Gastrocnemius medialis (tissue), 4 donors: ENCODE measurements around the gene CCBE1. TPM values are rescaled to one million over a fixed set of nuclear protein-coding genes. Genes with fewer than 3 reads are reported as not detected.

Source experiments
- ATAC-seq, 2 donors: fragments of 150-250 bp; one replicate each; pipeline ENCODE4 v1.9.1; 2016
- DNase-seq, 2 donors: peaks; one replicate each; pipeline ENCODE4 v3.0.0-alpha.2; 2019
- H3K27ac ChIP-seq, 4 donors: fragments of 200-600 bp; sonication (generic); 1 replicate in 1 of 4; 2 replicates in 3 of 4; pipeline ENCODE4 v1.5.1; 2016 to 2018; ENCODE audit warnings: mild to moderate bottlenecking in 2 of 4, moderate library complexity in 1 of 4
- H3K27me3 ChIP-seq, 3 donors: fragments of 200-600 bp; sonication (generic) in 2 of 3; 1 replicate in 1 of 3; 2 replicates in 2 of 3; pipeline versions ENCODE4 v1.5.1 to v1.6.0; 2016 to 2019; ENCODE audit warnings: mild to moderate bottlenecking in 1 of 3, moderate library complexity in 1 of 3
- H3K36me3 ChIP-seq, 2 donors: fragments of 200-600 bp; sonication (generic) in 1 of 2; one replicate each; pipeline ENCODE4 v1.5.1; 2017 to 2018
- H3K4me1 ChIP-seq, 2 donors: fragments of 200-600 bp; sonication (generic) in 1 of 2; one replicate each; pipeline ENCODE4 v1.5.1; 2016 to 2017; ENCODE audit warnings: mild to moderate bottlenecking in 2 of 2
- H3K4me3 ChIP-seq, 4 donors: fragments of 200-600 bp; sonication (generic) in 3 of 4; 1 replicate in 1 of 4; 2 replicates in 3 of 4; pipeline ENCODE4 v1.5.1; 2016 to 2019; ENCODE audit warnings: mild to moderate bottlenecking in 2 of 4
- H3K9me3 ChIP-seq, 3 donors: fragments of 200-600 bp; sonication (generic) in 2 of 3; 1 replicate in 1 of 3; 2 replicates in 2 of 3; pipeline ENCODE4 v1.5.1; 2016 to 2019
- POLR2A ChIP-seq, 2 donors: fragments of 450-650 bp; IDR thresholded peaks; one replicate each; pipeline ENCODE4 v1.6.1; 2017; ENCODE audit warnings: antibody characterized with exemption in 2 of 2, mild to moderate bottlenecking in 2 of 2, moderate library complexity in 2 of 2
- in situ Hi-C, 4 donors: fragments of 200-750 bp; cut with MboI; loops; one replicate each; pipeline versions ENCODE4 v1.15.0 to v1.8.0; 2017; ENCODE audit warnings: low sequenced_read_pairs in 4 of 4
- intact Hi-C: fragments of 100-400 bp; cut with DNase I; formaldehyde crosslinking; loops from one replicate; pipeline ENCODE4 v1.15.1; 2023; ENCODE audit warnings: low total_unique reads
- total RNA-seq, 4 donors: library from RNA; depleted of rRNA; stranded (reverse); fragments of >200 nt; gene quantifications; one replicate each; pipeline versions ENCODE4 v1.1.0 to v1.2.3, GENCODE V29; 2016
- TF ChIP-seq, protein P1 (sequence below), 5 experiments: fragments of 450-650 bp in 3 of 5; fragments of 200-600 bp in 2 of 5; sonication (generic) in 2 of 5; IDR thresholded peaks in 4 of 5; conservative IDR thresholded peaks in 1 of 5; 1 replicate in 4 of 5; 2 replicates in 1 of 5; pipeline ENCODE4 v1.5.1; 2016 to 2019; ENCODE audit warnings: antibody characterized with exemption in 5 of 5, mild to moderate bottlenecking in 3 of 5, moderate library complexity in 3 of 5

Gene CCBE1
- total RNA-seq, 4 donors from 2014 or later, result 0.44 to 2.7 (median 1.3) TPM

DNA sequence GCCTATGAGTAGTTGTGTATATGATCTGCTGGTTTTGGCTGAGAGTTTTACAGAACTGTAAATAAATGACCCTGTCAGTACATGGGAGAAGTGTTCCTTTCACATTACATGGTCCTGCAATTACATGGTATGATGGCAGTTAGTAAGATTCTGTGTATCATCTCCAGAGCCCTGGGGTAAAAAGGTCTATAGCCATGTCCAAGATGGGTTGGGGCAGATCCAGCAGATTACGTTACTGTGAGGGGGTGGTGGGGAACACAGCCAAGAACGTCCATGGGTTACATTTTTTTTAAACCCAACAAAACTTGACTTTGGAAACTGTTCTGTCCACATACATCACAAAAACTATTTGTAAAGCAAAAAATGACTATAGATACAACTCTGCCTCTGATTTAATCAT, 274.0 kb downstream of the CCBE1 start:
- in situ Hi-C loops, result loop anchor here in 1 of 4 donors (25.0 kb wide), 1 partner anchor 111 kb away; the partner anchor contains the start of gene CPLX4

DNA sequence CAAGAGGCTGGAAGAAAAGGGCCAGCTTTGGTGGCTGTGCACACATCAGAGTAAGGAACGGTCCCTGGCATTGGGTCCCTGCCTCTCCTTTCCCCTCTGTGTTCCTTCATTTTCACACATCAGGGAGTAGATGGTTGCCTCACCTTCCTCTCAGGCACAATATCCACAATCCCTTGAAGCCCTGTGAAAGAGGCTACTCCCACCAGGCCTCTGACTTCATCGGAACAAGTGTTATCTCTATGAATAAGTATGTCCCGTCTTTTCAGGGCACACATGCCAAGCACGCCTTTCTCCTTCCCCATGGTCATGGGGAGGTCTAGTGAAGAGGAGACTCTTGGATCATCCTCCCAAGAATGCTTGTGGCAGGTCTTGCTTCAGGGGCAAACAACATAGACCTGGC, 277.0 kb downstream of the CCBE1 start:
- no peak for ATAC-seq
- no peak for DNase-seq
- Histone ChIP-seq H3K27me3 (peaks cover 0 to 3% (median 1%) of the 10 kb centered on the region in 3 donors), H3K36me3 (no peaks in the 10 kb centered on the region), H3K4me3 (no peak overlapping the region), H3K9me3 (no peaks in the 10 kb centered on the region), H3K27ac (no peak overlapping the region), H3K4me1 (no peaks in the 10 kb centered on the region)
- TF ChIP-seq, protein P1, sequence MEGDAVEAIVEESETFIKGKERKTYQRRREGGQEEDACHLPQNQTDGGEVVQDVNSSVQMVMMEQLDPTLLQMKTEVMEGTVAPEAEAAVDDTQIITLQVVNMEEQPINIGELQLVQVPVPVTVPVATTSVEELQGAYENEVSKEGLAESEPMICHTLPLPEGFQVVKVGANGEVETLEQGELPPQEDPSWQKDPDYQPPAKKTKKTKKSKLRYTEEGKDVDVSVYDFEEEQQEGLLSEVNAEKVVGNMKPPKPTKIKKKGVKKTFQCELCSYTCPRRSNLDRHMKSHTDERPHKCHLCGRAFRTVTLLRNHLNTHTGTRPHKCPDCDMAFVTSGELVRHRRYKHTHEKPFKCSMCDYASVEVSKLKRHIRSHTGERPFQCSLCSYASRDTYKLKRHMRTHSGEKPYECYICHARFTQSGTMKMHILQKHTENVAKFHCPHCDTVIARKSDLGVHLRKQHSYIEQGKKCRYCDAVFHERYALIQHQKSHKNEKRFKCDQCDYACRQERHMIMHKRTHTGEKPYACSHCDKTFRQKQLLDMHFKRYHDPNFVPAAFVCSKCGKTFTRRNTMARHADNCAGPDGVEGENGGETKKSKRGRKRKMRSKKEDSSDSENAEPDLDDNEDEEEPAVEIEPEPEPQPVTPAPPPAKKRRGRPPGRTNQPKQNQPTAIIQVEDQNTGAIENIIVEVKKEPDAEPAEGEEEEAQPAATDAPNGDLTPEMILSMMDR (IDR thresholded peaks at IDR 0.05 in 4 of 5, conservative IDR thresholded peaks at IDR 0.05 in 1 of 5), result no peak
- no peak for TF ChIP-seq POLR2A (IDR thresholded peaks at IDR 0.05)
- intact Hi-C loops, result no loop called here
- in situ Hi-C loops, result loop anchor here in 1 of 4 donors (25.0 kb wide), 1 partner anchor 108 kb away; the partner anchor contains the start of gene CPLX4

More for the DNA sequence above, 274.0 kb downstream of the CCBE1 start:
- intact Hi-C loops, result no loop called here
- H3K36me3 ChIP-seq, result no peaks in the 10 kb centered on the region
- no peaks in the 10 kb centered on the region for H3K4me1 ChIP-seq
- ATAC-seq (no peak), DNase-seq (no peak)
- H3K27ac ChIP-seq, result no peak overlapping the region
- peaks cover 0 to 3% (median 0%) of the 10 kb centered on the region in 3 donors for H3K27me3 ChIP-seq
- H3K9me3 ChIP-seq, result no peaks in the 10 kb centered on the region
- no peak overlapping the region for H3K4me3 ChIP-seq
- TF ChIP-seq POLR2A (IDR thresholded peaks at IDR 0.05), result no peak
- TF ChIP-seq, protein P1 (IDR thresholded peaks at IDR 0.05 in 4 of 5, conservative IDR thresholded peaks at IDR 0.05 in 1 of 5), result no peak

DNA sequence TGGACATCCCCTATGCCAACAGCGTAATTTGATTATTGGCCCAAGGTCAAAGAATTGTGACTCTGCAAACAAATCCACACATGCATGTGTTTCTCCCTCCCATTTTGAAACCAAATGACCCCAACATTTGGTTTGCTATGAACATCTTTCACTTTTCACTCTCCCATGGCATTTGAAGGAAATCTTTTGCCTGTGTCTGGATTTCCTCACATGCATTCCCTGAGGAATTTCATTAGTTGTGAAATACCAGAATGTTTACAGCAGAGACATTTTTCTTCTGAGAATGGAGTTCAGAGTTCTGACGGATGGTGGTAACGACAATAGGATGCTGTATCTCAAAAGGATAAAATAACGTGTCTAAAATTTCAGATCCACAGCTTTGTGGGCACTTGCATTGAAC, 277.8 kb downstream of the CCBE1 start:
- Histone ChIP-seq H3K27me3 (peaks cover 0 to 5% (median 3%) of the 10 kb centered on the region in 3 donors), H3K9me3 (no peaks in the 10 kb centered on the region), H3K36me3 (no peaks in the 10 kb centered on the region), H3K4me3 (no peak overlapping the region), H3K27ac (no peak overlapping the region), H3K4me1 (no peaks in the 10 kb centered on the region)
- TF ChIP-seq, protein P1 (IDR thresholded peaks at IDR 0.05 in 4 of 5, conservative IDR thresholded peaks at IDR 0.05 in 1 of 5), result no peak
- TF ChIP-seq POLR2A (IDR thresholded peaks at IDR 0.05), result no peak
- no peak for DNase-seq
- peak in 1 of 2 donors; percentile 62 for ATAC-seq
- in situ Hi-C loops, result loop anchor here in 2 of 4 donors (10.0 to 25.0 kb wide), 2 partner anchors 107 to 115 kb away; partner anchors contain the start of gene CPLX4 (in 1 of the 2)
- intact Hi-C loops, result no loop called here

DNA sequence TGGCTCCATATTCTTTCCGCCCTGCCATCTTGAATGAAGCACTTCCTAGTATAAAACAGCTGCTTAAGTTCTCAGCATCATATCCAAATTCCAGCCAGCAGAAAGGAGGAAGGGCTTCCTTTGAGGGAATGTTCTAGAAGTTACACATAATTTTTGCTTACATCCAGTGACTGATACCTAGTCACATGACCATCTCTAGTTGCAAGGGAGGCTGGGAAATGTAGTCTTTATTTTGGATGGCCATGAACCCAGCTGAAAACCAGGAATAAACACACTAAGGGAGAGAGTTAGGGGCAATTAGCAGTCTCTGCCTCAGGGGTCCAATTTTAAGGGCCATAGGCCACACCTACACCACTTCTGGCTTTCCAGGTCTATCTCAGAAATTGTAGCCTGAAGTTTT, 280.4 kb downstream of the CCBE1 start:
- in situ Hi-C loops (loop anchor here in 2 of 4 donors (10.0 to 25.0 kb wide), 2 partner anchors 105 to 112 kb away; partner anchors contain the start of gene CPLX4 (in 1 of the 2)), intact Hi-C loops (no loop called here)
- TF ChIP-seq POLR2A (IDR thresholded peaks at IDR 0.05), result no peak
- TF ChIP-seq, protein P1 (IDR thresholded peaks at IDR 0.05 in 4 of 5, conservative IDR thresholded peaks at IDR 0.05 in 1 of 5), result no peak
- no peak for DNase-seq
- Histone ChIP-seq H3K27me3 (peaks cover 0 to 5% (median 0%) of the 10 kb centered on the region in 3 donors), H3K4me3 (no peak overlapping the region), H3K27ac (no peak overlapping the region), H3K36me3 (no peaks in the 10 kb centered on the region), H3K9me3 (no peaks in the 10 kb centered on the region), H3K4me1 (no peaks in the 10 kb centered on the region)
- no peak for ATAC-seq
